HG03039 (cell line): ENCODE measurements around the gene GSE1.

Source experiments
- ATAC-seq: cut with Tn5 transposase; IDR thresholded peaks from one replicate; pipeline ENCODE4 v1.9.1; 2021; ENCODE audit warnings: mild to moderate bottlenecking, moderate library complexity; ENCODE audit not compliant: unreplicated experiment

Gene GSE1

DNA sequence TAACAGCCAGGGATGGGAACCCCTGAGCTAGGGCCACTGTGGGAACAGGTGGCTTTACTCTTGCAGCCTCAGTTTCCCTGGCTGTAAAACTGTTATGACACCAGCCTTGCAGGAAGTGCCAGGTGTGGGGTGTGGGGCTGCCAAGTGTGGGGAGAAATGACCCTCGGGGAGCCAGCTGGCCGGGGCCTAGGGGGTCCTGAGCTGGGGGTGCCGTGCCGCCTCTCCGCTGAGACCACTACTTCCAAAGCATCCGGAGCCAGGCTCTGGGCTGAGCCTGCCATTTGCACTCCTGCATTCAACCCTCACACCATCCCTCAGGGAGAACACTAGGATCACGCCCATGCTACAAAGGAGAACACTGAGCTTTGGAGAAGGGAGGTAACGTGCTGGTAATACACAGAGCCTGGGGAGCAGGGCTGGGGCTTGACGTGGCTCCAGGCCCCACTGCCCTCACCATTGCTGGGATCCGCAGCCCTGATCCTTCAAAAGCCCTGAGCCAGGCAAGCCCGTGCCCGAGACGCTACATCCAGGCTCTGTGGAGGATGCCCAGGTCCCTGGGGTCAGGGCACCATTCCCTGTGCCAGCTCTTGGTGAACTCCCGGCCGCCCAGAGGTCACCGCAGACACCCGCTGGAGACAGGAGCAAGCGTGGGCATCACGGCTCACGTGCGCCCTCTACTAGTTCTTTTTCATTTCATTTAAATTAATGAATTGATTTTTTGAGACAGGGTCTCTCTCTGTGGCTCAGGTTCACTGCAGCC, 104.5 kb downstream of the GSE1 start:
- no peak for ATAC-seq

- no peak for ATAC-seq
Measured at GRCh38 chr16:85718153-85718477, 105.0 kb downstream of the GSE1 start.

DNA sequence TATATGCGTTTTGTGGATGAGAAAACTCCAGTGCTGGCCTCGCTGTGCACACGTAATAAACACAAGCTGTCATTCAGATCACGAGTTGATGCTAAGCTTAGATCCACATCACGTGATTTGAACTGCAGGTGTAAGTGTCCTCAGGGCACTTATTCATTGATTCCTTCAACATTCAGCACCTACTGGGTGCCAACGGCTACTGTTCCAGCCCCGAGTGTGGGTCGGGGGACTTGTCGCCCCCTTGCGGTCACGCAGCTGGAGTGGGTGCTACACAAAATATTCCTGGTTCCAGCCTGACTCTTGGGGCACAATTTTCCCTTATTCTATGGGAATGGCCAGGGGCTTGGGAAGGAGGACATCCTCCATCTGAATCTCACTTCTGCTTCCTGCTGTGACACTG, 105.6 kb downstream of the GSE1 start:
- ATAC-seq: no peak

DNA sequence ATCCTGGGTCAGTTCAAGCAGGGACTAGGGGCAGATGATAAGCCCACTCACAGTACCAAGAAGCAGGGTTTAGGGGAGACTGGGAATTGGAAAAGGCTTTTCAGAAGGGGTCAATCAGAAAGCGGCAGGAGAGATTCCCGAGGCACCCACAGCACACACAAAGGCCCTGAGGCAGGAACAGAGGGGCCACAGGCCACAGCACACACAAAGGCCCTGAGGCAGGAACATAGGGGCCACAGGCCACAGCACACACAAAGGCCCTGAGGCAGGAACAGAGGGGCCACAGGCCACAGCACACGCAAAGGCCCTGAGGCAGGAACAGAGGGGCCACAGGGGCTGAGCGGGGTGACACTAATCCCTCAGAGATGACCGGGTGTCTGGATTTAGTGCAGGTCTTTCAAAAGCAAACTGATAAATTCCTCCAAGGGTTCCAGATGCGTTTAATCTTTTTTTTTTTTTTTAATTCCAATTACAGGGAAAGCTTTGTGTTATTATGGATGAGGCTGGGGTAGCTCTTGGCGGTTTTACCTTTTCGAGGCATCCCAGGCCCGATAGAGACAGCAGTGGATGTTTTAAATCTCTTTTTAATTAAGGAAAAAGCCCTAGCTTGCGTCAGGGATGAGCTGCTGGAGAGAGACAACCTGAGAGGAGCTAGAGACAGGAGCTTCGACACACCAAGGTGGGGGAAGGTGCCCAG, 106.6 kb downstream of the GSE1 start:
- ATAC-seq: no peak

GRCh38 chr16:85720302-85720637, 107.1 kb downstream of the GSE1 start:
- ATAC-seq: no peak

DNA sequence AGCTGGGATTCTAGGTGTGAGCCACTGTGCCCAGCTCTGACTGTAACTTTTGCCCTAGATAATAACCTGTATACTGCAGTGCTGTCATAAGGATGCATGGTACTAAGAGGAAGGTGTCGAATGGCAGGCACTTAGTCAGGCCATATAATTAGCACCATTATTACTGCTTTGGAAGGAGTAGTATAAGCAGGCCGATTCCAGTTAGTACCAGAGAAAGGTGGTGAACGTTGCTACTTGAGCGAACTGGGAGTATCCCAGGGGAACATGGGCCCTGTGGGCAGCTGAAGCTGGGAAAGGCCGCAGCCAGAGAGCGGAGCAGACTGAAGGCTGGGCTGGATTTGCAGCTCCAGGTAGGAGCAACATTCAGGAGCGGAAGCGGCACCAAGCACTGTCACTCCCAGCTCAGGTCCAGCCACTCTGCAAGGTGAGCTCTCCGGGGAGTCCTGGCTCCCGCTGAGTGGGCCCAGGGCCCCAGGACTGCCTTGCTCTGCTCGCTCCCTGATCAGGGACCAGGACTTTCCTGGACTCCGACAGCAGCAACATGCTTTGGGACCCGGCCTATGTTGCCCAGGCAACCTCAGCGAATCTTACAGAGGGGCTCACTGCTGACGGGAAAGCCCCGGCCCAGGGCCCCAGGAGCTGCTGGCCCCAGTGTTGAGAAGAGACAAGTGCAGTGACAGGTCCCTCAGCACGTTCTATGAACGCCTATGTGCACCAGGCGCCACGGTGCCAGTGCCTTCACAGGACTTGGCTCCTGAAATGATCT, 109.2 kb downstream of the GSE1 start:
- no peak for ATAC-seq

- ATAC-seq: no peak
Measured at GRCh38 chr16:85724126-85724879, 111.2 kb downstream of the GSE1 start.

- no peak for ATAC-seq
Measured at GRCh38 chr16:85724936-85725335, 111.8 kb downstream of the GSE1 start.
